Activated CD8-positive, alpha-beta memory T cell treated with anti-CD3 and anti-CD28 coated beads, Interleukin-2, amount 10 ng/mL, durations not matched to agents 7 days and 5 days (primary cell): ENCODE results near the gene ZFP92. TPM values are rescaled to one million over a fixed set of nuclear protein-coding genes. Genes with fewer than 3 reads are reported as not detected.
"Not testable (repeated sequence)": the region's sequence is repeated elsewhere in the genome, so short reads cannot be mapped to it uniquely, and the experiment has no call there.

Experiments
- ATAC-seq: fragments of 150-1000 bp; cut with Tn5 transposase; one replicate; pipeline ENCODE4 v1.10.0; 2021; ENCODE audit warnings: moderate library complexity
- CTCF ChIA-PET: fragments of 350-600 bp; sonication (Branson Sonifier 250); formaldehyde crosslinking; loops from one replicate; lab custom pipeline; 2021; ENCODE audit warnings: antibody characterized with exemption; lab: Charles Lee
- DNase-seq: peaks from one replicate; pipeline ENCODE4 v3.0.0-alpha.2; 2020
- H3K27ac Mint-ChIP-seq: one replicate; pipeline ENCODE4 v1.8.0; 2021; ENCODE audit warnings: mild to moderate bottlenecking, mixed read lengths
- H3K27me3 Mint-ChIP-seq: one replicate; pipeline ENCODE4 v1.8.0; 2021; ENCODE audit warnings: mixed read lengths
- H3K36me3 Mint-ChIP-seq: one replicate; pipeline ENCODE4 v1.8.0; 2021; ENCODE audit warnings: mild to moderate bottlenecking, mixed read lengths
- H3K4me1 Mint-ChIP-seq: one replicate; pipeline ENCODE4 v1.8.0; 2021; ENCODE audit warnings: mixed read lengths
- H3K4me3 Mint-ChIP-seq: one replicate; pipeline ENCODE4 v1.8.0; 2021; ENCODE audit warnings: mild to moderate bottlenecking, moderate library complexity, mixed read lengths
- H3K9me3 Mint-ChIP-seq: one replicate; pipeline ENCODE4 v1.8.0; 2022; ENCODE audit warnings: low read depth, mixed read lengths
- total RNA-seq, 2 experiments: library from RNA; stranded (reverse); gene quantifications; one replicate each; pipeline ENCODE4 v1.2.3, GENCODE V29; 2021

Gene ZFP92
- total RNA-seq, 2 experiments from 2014 or later, result 1.7 to 2.2 TPM

DNA sequence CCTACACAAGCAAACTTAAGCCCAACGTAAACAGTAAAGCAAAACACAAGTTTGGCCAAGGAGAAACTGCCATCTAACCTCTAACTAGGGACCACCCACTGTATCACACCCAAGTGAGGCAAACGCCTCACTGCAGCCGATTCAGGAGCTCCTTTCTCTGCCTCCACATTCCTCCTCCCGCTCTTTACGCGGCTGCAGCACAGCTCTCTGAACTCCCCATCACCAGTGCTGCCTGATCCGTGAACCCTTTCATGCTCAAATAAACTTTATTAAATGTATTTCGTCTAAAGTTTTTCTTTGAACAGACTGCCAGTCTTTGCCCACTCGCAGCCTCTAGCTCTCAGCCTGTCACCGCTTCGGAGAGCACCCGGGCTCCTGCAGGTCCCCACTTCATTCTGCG lies 16.7 kb upstream of the ZFP92 start:
- DNase-seq, result no peak
- Mint-ChIP-seq H3K36me3 (no peaks in the 10 kb centered on the region), H3K4me1 (peaks cover 23% of the 10 kb centered on the region), H3K27ac (no peak overlapping the region), H3K4me3 (no peak overlapping the region), H3K27me3 (no peaks in the 10 kb centered on the region), H3K9me3 (no peaks in the 10 kb centered on the region)
- no peak for ATAC-seq
- CTCF ChIA-PET, result no interaction called here

DNA sequence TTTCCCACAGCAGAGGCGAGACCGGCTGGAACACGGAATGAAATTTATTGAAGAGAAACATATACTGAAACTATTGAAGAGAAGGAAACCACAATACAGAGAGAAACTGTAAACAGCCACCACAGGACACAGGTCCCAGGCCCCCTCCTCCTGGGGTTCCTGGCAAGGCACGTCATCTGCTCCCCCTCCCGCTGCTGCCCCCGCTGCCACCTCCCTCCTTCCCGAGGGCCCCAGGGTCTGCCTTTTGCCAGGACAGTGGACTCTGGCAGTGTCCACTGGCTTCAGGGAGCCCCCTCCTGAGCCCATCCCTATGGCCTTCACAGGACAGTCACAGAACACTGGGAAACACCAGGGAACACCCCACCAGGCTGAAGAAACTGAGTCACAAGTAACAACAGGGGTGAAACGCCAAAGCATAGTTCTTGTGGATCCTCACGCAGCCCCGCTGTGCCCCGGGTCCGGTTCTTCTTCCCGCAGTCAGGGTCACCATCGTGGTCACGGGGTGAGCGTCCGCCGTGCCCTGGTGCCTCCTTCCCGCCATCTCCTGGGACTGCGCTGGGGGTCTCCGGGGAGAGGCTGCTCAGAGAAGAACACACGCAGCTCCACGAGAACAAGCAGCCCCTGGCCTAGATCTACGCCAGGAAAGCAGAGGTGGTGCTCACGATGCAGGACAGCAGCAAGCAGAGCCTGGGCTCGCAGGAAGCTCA lies 15.5 kb upstream of the ZFP92 start:
- Mint-ChIP-seq H3K9me3 (no peaks in the 10 kb centered on the region), H3K4me1 (peaks cover 27% of the 10 kb centered on the region), H3K27ac (peak overlapping the region; percentile 24), H3K27me3 (no peaks in the 10 kb centered on the region), H3K4me3 (no peak overlapping the region), H3K36me3 (no peaks in the 10 kb centered on the region)
- CTCF ChIA-PET, result no interaction called here
- peak; percentile 27 for ATAC-seq
- DNase-seq, result peak; percentile 42

DNA sequence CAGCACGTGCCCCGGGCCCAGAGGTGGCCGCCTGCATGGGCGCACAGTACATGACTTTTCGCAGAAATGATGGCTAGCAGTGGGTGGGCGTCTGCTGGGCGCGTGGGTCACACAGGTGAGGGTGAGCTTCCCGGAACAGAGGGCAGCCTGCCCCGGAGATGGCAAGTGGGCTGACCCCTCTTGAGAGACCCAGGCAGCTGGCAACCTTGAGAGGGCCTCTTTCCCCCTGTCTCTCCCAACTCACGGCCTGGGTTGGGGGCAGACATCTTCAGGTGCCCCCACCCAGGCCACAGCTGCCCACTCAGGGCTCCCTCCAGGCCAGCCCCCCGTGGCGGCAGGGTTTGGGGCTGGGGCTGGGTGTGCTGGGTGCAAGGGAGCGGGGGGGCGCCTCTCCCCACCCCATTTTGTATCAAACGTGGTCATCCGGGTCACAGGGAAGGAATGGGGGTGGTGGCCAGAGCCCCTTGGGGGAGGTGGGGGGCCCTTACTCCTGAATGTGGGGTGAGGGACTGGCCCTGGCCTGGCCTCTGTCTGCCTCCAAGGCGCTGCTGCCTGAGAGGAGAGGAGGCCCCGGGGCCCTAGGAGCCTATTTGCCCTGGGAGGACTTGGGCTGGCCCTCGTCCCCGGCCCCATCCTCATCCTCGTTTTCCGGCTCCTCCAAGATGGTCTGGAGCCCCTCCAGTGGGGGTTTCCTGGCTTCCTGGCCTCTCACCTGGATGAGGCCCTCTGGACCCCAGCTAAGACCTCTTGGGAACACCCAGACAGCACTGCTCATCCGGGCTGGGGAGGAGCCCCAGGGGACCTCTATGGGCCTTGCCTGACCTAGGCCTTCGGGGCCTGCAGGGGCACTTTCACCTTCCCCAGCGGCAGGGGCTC lies 14.7 kb upstream of the ZFP92 start:
- H3K27me3 Mint-ChIP-seq, result no peaks in the 10 kb centered on the region
- ATAC-seq (no peak), DNase-seq (no peak)
- H3K4me1 Mint-ChIP-seq, result peaks cover 27% of the 10 kb centered on the region
- CTCF ChIA-PET, result no interaction called here
- H3K27ac Mint-ChIP-seq, result no peak overlapping the region
- no peaks in the 10 kb centered on the region for H3K36me3 Mint-ChIP-seq
- no peaks in the 10 kb centered on the region for H3K9me3 Mint-ChIP-seq
- H3K4me3 Mint-ChIP-seq, result no peak overlapping the region

DNA sequence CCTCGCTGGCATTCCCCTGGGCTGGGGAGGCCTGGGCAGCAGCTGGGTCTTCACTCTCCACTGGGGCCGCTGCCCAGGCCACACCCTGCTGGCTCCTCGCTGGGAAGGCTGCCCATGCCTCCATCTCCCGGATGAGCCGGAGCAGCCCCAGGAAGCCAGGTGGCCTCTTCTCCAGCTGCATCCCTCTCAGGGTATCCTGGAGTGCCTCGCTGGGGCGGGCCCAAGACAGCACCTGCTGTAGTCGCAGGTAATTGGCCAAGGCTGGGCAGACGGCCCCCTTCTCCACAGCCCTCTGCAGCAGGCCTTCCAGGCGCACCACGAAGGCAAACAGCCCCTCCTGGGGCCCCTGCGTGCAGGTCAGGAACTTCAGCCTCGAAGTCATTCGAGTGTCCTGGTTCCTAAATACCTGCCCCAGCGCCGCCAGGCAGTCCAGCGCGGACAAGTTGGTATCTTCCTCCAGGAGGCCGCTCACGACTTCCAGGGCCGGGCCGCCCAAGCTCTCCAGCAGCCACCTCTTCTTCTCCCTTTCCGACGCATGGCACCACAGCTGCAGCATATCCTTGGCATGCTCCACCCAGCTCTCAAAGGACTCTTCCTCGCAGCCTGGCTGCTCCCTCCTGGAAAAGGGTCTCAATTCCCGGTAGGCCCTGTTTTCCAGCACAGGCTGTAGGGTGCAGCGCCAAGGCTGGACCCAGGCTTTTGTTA lies 13.9 kb upstream of the ZFP92 start:
- Mint-ChIP-seq H3K36me3 (no peaks in the 10 kb centered on the region), H3K27me3 (no peaks in the 10 kb centered on the region), H3K4me3 (no peak overlapping the region), H3K4me1 (peaks cover 27% of the 10 kb centered on the region), H3K9me3 (no peaks in the 10 kb centered on the region), H3K27ac (no peak overlapping the region)
- DNase-seq, result no peak
- CTCF ChIA-PET, result no interaction called here
- no peak for ATAC-seq

DNA sequence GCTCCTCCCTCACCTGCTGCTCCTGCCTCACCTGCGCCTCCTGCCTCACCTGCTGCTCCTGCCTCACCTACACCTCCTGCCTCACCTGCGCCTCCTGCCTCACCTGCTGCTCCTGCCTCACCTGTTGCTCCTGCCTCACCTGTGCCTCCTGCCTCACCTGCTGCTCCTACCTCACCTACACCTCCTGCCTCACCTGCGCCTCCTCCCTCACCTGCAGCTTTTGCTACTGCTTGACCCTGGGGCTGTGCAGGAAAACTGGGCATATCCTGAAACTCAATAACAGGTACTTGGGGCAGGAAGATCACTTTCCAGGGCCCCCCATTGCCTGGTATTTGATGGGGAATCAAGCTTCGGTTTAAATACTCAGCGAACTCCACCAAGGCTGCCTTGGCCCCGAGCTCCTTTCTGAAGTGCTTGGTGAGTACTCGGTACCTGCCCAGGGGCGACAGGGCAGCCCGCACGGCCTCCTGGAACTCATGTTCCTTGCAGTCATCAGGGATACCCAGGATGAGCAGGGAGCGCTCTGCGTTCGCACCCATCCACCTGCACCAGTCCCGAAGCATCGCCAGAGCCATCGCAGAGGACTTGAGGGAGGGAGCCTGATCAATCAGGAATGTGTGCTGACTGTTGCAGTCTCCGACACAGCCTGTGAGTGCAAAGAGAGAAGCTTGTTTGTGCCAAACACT lies 12.9 kb upstream of the ZFP92 start:
- DNase-seq, result no peak
- H3K4me1 Mint-ChIP-seq, result peaks cover 30% of the 10 kb centered on the region
- H3K9me3 Mint-ChIP-seq, result no peaks in the 10 kb centered on the region
- H3K4me3 Mint-ChIP-seq, result no peak overlapping the region
- no peak overlapping the region for H3K27ac Mint-ChIP-seq
- H3K27me3 Mint-ChIP-seq, result peaks cover 6% of the 10 kb centered on the region
- ATAC-seq, result no peak
- H3K36me3 Mint-ChIP-seq, result no peaks in the 10 kb centered on the region
- CTCF ChIA-PET, result interaction anchor here (1.2 to 2.2 kb wide), 3 partner anchors 9 to 55 kb away, joined by 3 to 7 read pairs (median 4); no protein-coding TSS in a partner anchor

DNA sequence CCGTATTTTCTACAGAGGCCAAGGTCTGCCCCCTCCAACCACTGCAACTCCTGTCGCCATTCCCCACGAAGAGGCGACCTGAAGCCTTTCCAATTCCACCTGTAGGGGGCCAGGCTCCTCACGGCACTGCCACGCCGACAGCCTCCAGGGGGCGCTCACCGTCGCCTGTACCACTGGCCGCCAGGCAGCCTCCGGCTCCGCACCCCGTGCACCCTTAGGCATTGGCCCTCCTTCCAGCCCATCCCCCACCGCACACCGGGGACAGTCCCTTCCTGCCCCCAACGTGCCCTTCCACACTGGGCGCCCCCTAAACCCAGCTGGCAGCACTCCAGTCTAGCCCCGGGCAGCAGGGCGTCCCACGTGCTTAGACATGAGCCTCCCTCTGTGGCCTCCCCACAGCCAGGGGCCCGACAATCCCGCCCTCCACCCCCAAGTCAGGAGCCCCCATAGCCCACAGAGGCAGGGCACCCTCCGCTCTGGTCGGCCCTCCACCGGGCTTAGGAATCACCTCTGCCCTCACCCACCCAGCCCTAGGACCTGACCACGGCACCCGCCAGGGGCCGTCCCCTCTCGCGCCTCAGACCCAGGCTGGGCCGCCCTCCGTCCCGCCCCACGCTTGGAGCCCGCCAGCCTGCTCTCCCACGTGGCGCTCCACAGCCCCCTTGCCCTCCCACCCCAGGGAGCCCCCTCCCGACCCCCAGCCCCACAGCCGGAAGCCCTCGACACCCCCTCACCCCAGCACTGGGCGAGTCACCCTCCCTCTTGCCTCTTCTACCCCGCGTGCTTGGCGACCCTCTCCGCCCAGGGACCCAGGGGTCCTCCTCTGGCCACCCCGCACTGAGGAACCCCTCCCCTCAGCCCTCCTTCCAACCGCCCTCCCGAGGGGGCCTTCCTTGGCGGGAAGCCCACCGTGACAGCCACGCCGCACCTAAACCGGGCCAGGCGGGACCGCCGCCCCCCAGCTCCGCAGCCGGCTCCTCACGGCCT lies 10.8 kb upstream of the ZFP92 start:
- Mint-ChIP-seq H3K27ac (no peak overlapping the region), H3K4me3 (no peak overlapping the region), H3K9me3 (no peaks in the 10 kb centered on the region), H3K4me1 (peaks cover 31% of the 10 kb centered on the region), H3K36me3 (no peaks in the 10 kb centered on the region), H3K27me3 (peaks cover 7% of the 10 kb centered on the region)
- peak; percentile 78 for ATAC-seq
- CTCF ChIA-PET, result interaction anchor here (0.8 to 2.2 kb wide), 2 partner anchors 38 to 74 kb away, joined by 3 to 7 read pairs; no protein-coding TSS in a partner anchor
- peak; percentile 73 for DNase-seq

DNA sequence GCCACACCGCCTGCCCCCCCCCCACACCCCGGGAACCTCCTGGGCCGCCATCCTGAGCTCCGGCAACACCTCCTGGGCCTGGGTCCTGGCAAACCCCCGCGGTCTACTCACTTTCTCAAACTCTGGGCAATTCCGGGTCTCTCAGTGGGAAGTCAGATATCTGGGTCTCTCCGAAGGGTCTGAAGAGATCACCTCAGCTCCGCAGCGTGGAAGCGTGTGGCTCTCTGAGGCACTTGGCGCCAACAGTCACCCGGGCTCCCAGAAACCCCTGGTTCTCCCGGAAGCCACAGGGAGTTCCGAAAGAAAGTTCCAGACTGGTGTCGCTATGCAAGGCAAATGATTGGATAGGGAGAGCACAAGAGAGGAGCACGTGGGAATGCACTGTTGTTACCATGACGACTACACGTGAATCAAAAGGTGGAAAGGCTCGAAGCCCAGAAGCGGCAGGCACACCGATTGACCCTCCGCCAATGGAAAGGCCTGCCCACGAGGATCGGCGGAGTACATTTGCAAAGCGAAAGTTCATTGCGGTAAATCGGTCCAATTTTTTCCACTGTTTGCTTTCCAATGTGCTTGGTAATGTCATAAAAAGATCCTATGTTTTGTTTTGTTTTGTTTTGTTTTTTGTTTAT lies 10.0 kb upstream of the ZFP92 start, which contains the start of gene PNMA6E:
Gene PNMA6E, minus strand, starts transcription at position 218 of the 632 bp plus-strand sequence. CDS start 2,501 bp downstream, outside the sequence.
- H3K4me1 Mint-ChIP-seq, result peaks cover 23% of the 10 kb centered on the region
- no peak within 1 kb of the TSS for H3K27ac Mint-ChIP-seq
- no peaks in the 10 kb centered on the region for H3K36me3 Mint-ChIP-seq
- peaks cover 7% of the 10 kb centered on the region for H3K27me3 Mint-ChIP-seq
- DNase-seq (no peak), ATAC-seq (no peak)
- H3K4me3 Mint-ChIP-seq, result no peak within 1 kb of the TSS
- H3K9me3 Mint-ChIP-seq, result no peaks in the 10 kb centered on the region
- CTCF ChIA-PET, result no interaction called here

DNA sequence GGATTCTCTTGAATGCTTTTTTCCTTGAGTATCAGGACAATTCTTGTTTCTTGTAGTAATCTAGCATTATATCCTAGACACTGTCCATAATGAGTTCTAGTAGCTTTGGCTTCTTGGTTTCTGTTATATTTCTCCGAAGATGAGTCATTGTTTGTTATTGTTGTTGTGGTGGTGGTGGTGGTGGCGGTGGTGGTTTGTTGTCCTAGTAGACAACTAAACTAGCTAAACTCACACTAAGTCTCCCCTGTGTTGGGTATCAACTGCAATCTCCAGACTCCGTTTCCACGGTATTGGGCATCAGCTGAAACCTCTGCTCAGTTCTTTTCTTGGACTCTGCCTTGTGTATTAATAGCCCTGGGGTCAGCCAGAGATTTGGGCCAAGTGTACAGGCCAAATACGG lies 6.9 kb upstream of the ZFP92 start:
- H3K36me3 Mint-ChIP-seq, H3K9me3 Mint-ChIP-seq, H3K4me3 Mint-ChIP-seq, H3K27ac Mint-ChIP-seq, H3K27me3 Mint-ChIP-seq, CTCF ChIA-PET: not testable (repeated sequence)
- DNase-seq (peak; percentile 75), ATAC-seq (peak; percentile 46)
- H3K4me1 Mint-ChIP-seq, result peaks cover 21% of the 10 kb centered on the region

DNA sequence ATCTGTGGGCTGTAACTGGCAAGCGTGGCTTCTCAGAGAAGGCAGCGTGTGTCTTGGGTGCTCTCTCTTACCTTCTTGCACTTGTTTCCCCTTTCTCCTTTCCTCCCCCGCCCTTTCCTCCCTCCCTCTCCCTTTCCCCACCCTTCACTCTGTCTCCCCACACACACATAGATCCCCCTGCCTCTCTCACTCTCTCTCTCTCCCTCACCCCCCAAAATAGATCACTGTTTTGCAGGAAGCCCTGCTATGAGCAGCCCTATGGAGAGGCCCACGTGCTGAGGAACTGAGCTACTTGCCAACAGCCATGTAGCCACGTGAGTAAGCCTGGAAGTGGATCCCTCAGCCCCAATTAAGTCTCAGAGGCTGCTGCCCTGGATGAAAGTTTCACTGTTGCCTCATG lies 5.8 kb upstream of the ZFP92 start:
- peaks cover 16% of the 10 kb centered on the region for H3K4me1 Mint-ChIP-seq
- H3K36me3 Mint-ChIP-seq, result no peaks in the 10 kb centered on the region
- no peaks in the 10 kb centered on the region for H3K9me3 Mint-ChIP-seq
- no peak overlapping the region for H3K4me3 Mint-ChIP-seq
- no peak overlapping the region for H3K27ac Mint-ChIP-seq
- ATAC-seq, result no peak
- CTCF ChIA-PET, result no interaction called here
- DNase-seq, result no peak
- H3K27me3 Mint-ChIP-seq, result peaks cover 7% of the 10 kb centered on the region

DNA sequence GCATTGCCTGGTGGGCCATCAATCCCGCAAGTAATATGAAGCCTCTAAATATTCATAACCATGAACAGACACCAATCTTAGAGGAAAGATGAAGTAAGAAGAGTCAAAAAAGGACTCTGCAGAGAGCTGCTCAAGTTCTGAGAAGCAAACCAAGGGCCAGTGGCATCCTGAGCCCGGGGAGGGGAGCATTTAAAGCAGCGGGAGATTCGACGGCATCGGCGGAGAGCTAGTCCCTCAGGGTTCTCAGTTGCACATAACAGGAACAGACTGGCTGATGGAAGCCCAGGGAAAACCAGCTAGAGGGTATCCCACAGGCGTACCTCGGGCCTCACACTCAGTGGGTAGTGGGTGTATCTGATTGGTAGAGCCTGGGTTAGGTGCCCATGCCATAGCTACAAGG lies 5.3 kb upstream of the ZFP92 start:
- no peak overlapping the region for H3K27ac Mint-ChIP-seq
- no peak overlapping the region for H3K4me3 Mint-ChIP-seq
- no peaks in the 10 kb centered on the region for H3K9me3 Mint-ChIP-seq
- DNase-seq (no peak), ATAC-seq (no peak)
- no peaks in the 10 kb centered on the region for H3K36me3 Mint-ChIP-seq
- CTCF ChIA-PET, result no interaction called here
- peaks cover 18% of the 10 kb centered on the region for H3K4me1 Mint-ChIP-seq
- peaks cover 11% of the 10 kb centered on the region for H3K27me3 Mint-ChIP-seq

DNA sequence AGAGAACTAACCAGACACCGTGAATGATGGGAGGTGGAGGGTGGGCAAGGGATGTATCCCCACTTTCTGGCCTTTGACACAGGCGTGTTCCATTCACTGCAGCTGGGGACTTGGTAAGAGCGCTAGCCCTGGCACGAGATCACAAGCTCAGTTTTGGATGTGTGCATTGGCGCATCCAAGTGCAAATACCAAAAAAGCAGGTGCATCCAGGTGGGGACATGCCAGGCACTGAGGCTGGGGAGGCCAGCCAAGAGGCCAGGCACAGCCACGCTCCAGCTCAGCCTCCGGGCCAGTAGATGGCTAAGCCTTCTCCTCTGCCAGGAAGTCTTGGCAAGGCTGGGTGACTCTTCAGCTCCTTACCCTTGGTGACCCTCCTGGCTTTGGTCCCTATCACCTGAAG lies 4.4 kb upstream of the ZFP92 start:
- Mint-ChIP-seq H3K9me3 (no peaks in the 10 kb centered on the region), H3K4me3 (no peak overlapping the region), H3K27me3 (peaks cover 13% of the 10 kb centered on the region), H3K27ac (no peak overlapping the region), H3K36me3 (no peaks in the 10 kb centered on the region), H3K4me1 (peaks cover 20% of the 10 kb centered on the region)
- no peak for DNase-seq
- CTCF ChIA-PET, result no interaction called here
- ATAC-seq, result no peak

DNA sequence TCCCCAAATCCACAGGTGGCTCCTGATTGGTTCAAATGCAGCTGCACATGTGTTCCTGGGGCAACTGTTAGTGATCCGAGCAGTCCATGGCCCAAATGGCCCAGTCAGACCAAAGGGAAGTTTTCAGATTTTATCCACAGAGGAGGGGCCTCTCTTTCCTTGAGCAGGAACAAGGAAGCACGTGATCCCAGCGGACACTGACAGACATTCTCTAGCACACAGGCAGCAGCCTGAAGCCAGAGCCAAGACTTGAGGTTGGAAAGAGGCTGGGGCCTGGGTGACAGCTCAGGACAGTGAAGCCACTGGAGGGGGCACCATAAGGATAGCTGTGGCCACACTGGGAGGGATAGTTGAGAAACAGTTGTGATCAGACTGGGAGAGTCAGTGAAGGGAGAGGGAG lies 3.5 kb upstream of the ZFP92 start:
- Mint-ChIP-seq H3K36me3 (no peaks in the 10 kb centered on the region), H3K9me3 (no peaks in the 10 kb centered on the region), H3K27ac (no peak overlapping the region), H3K4me1 (peaks cover 24% of the 10 kb centered on the region), H3K27me3 (peaks cover 15% of the 10 kb centered on the region), H3K4me3 (no peak overlapping the region)
- DNase-seq, result no peak
- ATAC-seq, result no peak
- CTCF ChIA-PET, result interaction anchor here (1.2 kb wide), 1 partner anchor 9 kb away, joined by 3 read pairs; no protein-coding TSS in a partner anchor
